Astrocyte of the spinal cord (primary cell): ENCODE data around the gene S100A13.
"Not testable (repeated sequence)": the region's sequence is repeated elsewhere in the genome, so short reads cannot be mapped to it uniquely, and the experiment has no call there.

Experiments
- DNase-seq: peaks from one replicate; pipeline ENCODE4 v3.0.0; 2011; ENCODE audit warnings: low read depth, low spot score
- H3K4me3 ChIP-seq: 2 replicates; pipeline ENCODE4 v1.5.1; 2011; ENCODE audit warnings: low read depth, mild to moderate bottlenecking, low read length, moderate library complexity
- in situ Hi-C: cut with HindIII; loops from 2 replicates; pipeline ENCODE4 v1.10.0; 2017; ENCODE audit warnings: low sequenced_read_pairs
- TF ChIP-seq, protein P1 (sequence below): IDR thresholded peaks from 2 replicates; pipeline ENCODE4 v1.5.1; 2012; ENCODE audit warnings: low read depth, mild to moderate bottlenecking, low read length, inconsistent platforms

S100A13 gene

DNA sequence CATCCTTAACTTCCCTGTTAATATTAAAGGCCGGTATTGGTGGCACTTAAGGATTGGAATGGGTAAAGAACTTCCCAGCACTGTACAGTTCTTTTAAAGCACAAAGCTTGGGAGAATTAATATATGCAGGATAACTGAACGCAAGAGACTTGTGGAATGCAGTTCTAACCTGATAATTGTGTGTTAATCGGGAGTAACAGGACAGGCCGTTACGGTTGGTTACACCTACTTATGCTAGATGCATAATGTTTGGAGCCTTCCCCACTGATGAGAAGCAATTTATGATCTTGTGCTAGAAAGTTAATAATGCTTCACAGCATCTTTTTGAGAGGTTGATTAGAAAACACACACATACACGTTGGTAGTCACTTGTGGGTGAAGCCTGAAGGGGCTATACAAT, 13.6 kb upstream of the S100A13 start:
- DNase-seq, result no peak
- TF ChIP-seq, protein P1, sequence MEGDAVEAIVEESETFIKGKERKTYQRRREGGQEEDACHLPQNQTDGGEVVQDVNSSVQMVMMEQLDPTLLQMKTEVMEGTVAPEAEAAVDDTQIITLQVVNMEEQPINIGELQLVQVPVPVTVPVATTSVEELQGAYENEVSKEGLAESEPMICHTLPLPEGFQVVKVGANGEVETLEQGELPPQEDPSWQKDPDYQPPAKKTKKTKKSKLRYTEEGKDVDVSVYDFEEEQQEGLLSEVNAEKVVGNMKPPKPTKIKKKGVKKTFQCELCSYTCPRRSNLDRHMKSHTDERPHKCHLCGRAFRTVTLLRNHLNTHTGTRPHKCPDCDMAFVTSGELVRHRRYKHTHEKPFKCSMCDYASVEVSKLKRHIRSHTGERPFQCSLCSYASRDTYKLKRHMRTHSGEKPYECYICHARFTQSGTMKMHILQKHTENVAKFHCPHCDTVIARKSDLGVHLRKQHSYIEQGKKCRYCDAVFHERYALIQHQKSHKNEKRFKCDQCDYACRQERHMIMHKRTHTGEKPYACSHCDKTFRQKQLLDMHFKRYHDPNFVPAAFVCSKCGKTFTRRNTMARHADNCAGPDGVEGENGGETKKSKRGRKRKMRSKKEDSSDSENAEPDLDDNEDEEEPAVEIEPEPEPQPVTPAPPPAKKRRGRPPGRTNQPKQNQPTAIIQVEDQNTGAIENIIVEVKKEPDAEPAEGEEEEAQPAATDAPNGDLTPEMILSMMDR, result no peak
- in situ Hi-C loops, result no loop called here
- no peak overlapping the region for H3K4me3 ChIP-seq

DNA sequence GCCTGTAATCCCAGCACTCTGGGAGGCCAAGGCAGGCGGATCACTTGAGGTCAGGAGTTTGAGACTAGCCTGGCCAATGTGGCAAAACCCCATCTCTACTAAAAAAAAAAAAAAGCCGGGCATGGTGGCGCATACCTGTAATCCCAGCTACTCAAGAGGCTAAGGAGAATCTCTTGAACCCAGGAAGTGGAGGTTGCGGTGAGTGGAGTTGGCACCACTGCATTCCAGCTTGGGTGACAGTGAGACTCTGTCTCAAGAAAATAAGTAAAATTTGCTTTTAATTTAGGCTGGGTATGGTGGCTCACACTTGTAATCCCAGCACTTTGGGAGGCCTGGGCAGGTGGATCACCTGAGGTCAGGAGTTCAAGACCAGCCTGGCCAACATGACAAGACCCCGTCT, 12.9 kb upstream of the S100A13 start:
- H3K4me3 ChIP-seq, in situ Hi-C loops, DNase-seq: not testable (repeated sequence)

DNA sequence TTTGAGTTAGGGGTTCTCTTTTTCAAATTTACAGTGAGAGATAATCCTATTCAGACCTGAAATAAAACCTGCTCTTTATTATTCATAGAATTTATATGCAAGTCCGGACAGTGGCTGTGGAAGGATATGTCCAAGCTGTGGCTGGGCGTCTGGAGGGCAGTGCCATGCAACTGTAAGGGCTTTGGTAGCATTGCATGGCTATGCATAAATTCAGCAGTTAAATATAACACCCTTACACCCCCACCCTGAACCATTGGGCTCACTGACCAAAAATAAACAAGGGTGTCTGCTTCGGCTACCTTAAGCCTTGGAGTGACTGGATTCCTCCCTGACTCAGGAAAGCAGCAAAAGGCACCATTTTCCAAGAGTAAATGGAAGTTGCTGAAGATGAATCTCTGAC, 12.0 kb upstream of the S100A13 start:
- TF ChIP-seq, protein P1, result no peak
- in situ Hi-C loops, result no loop called here

DNA sequence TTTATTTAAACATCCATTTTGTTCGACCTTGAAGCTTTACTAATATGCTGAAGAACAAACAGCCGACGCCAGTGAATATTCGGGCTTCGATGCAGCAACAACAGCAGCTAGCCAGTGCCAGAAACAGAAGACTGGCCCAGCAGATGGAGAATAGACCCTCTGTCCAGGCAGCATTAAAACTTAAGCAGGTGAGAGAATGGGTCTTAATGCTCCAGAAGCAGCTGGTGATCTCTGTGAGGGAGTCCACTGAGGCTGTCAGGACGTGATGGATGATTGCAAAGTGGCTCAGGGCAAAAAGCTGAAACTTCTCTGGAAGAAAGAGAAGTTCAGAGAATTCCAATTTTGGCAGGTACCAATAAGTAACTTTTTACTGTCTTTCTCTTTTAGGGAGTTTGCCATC, 11.0 kb upstream of the S100A13 start:
- no peak for DNase-seq
- no peak overlapping the region for H3K4me3 ChIP-seq
- TF ChIP-seq, protein P1, result no peak
- in situ Hi-C loops, result no loop called here

More for the DNA sequence above, 12.0 kb upstream of the S100A13 start:
- H3K4me3 ChIP-seq, result no peak overlapping the region
- no peak for DNase-seq

DNA sequence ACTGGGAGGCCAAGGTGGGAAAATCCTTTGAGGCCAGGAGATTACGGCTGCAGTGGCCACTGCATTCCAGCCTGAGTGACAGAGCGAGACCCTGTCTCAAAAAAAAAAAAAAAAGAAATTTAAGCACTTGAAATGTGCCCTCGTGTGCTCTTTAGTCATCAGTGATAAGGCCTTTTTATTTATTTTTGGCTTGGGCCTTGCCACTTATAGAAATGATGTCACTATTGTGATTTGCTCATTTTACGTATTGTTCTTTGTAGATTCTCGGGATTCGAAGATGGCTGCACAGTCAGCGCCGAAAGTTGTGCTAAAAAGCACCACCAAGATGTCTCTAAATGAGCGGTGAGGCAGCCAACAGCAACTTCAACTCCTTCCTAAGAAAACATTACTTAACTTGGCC, 9.0 kb upstream of the S100A13 start:
- no peak overlapping the region for H3K4me3 ChIP-seq
- in situ Hi-C loops, result no loop called here
- TF ChIP-seq, protein P1, result no peak
- no peak for DNase-seq

DNA sequence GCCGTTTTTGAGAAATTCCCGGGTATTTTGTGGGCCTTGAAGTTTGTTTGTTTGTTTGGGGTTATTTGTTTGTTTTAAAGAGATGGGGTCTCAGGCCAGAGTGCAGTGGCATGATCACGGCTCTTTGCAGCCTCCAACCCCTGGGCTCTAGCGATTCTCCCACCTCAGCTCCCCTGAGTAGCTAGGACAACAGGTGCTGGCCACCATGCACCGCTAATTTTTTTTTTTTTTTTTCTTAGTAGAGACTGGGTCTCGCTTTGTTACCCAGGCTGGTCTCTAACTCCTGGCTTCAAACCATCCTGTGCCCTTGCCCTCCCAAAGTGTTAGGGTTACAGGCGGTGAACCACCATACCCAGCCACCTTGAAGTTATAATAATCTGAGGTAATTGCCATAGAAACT, 8.6 kb upstream of the S100A13 start:
- TF ChIP-seq, protein P1, result no peak
- DNase-seq, result no peak
- in situ Hi-C loops, result no loop called here
- peak overlapping the region; percentile 98 for H3K4me3 ChIP-seq

DNA sequence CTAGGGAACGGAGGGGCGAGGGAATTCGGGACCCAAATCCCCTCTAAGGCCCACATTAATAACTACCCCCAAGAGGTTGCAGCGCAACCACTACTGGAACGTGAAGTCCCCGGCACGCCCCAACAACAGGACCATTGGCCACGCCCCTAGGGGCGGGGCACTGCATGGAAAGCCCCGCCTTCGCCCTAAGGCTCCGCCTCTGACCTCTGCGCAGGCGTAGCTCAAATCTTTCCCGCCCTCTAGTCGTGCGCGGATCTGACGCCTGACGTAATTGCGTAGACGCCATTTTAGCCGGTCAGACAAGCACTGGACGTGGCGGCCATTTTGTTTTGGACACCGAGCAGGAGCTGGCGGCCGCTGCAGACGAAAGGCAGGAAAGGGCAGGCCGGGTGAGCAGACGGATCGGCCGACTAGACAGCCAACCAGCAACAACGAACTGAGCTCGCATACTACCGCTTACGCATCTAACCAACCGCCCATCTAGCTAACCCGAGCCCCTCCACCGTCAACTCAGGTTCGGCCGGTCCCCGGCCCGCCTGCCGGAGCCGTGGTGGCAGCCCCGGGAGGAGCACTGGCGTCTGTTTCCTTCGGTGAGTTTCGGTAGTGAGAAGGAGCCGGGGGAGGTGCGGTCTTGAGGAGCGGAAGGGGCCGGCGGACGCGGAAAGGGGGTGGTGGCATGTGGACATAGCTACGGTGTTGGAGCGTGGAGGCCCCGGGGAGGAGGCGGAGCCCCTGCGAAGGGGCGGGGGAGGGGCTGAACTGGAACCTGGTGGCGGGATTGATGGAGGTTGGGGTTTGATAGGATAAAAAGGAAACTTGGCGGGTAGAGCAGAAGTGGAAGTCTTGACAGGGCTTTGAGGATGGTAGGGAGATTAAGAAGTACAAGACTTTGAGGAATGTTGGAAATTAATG, 6.7 kb upstream of the S100A13 start, which contains the start of gene CHTOP:
Gene CHTOP (plus strand): TSS at position 313 of the 912 bp plus-strand sequence. CDS start 2,523 bp downstream, outside the sequence.
- peak within 1 kb of the TSS; percentile 98 for H3K4me3 ChIP-seq
- TF ChIP-seq, protein P1, result no peak
- in situ Hi-C loops, result no loop called here
- peak; percentile 98 for DNase-seq
